Sigmoid colon (tissue), 7 donors: ENCODE measurements around the gene MPPE1. TPM values are rescaled to one million over a fixed set of nuclear protein-coding genes. Genes with fewer than 3 reads are reported as not detected.
"Not testable (repeated sequence)": the region's sequence is repeated elsewhere in the genome, so short reads cannot be mapped to it uniquely, and the experiment has no call there.

ENCODE experiments used
- DNase-seq: peaks from one replicate; pipeline ENCODE4 v3.0.0-alpha.2; 2019
- H3K27ac ChIP-seq, 4 donors: fragments of 200-600 bp; sonication (generic); one replicate each; pipeline ENCODE4 v1.5.1; 2016 to 2019; ENCODE audit warnings: mild to moderate bottlenecking in 1 of 4
- H3K27me3 ChIP-seq, 3 donors: fragments of 200-600 bp; sonication (generic); one replicate each; pipeline ENCODE4 v1.5.1; 2019; ENCODE audit warnings: mild to moderate bottlenecking in 1 of 3
- H3K36me3 ChIP-seq, 4 donors: fragments of 200-600 bp; sonication (generic); one replicate each; pipeline ENCODE4 v1.5.1; 2016 to 2019
- H3K4me1 ChIP-seq, 4 donors: fragments of 200-600 bp; sonication (generic); one replicate each; pipeline ENCODE4 v1.5.1; 2017 to 2019
- H3K4me3 ChIP-seq, 4 donors: fragments of 200-600 bp; sonication (generic); one replicate each; pipeline ENCODE4 v1.5.1; 2017 to 2019; ENCODE audit warnings: mild to moderate bottlenecking in 2 of 4, moderate library complexity in 1 of 4
- H3K9me3 ChIP-seq, 4 donors: fragments of 200-600 bp in 3 of 4; sonication (generic) in 3 of 4; one replicate each; pipeline versions ENCODE4 v1.5.1 to v1.6.1; 2013 to 2019
- EP300 ChIP-seq, 4 donors: sonication (generic); formaldehyde crosslinking; IDR thresholded peaks; one replicate each; pipeline ENCODE4 v1.6.1; 2017; ENCODE audit warnings: antibody characterized with exemption in 4 of 4
- POLR2A ChIP-seq, 2 donors: fragments of 450-650 bp; IDR thresholded peaks; one replicate each; pipeline ENCODE4 v1.6.1; 2016; ENCODE audit warnings: antibody characterized with exemption in 2 of 2, mild to moderate bottlenecking in 2 of 2, moderate library complexity in 2 of 2
- POLR2AphosphoS5 ChIP-seq, 4 donors: sonication (generic); formaldehyde crosslinking; IDR thresholded peaks; one replicate each; pipeline ENCODE4 v1.6.1; 2017; ENCODE audit warnings: antibody characterized with exemption in 4 of 4
- WGBS, 2 donors: extraction: QIAGEN DNeasy Blood & Tissue Kit; methylation state at CpG; one replicate each; pipeline ENCODE4 v1.1.7; 2013; 5-methylcytosine and 5-hydroxymethylcytosine counted together
- intact Hi-C: fragments of 100-400 bp; cut with DNase I; formaldehyde crosslinking; loops from one replicate; pipeline ENCODE4 v1.15.1; 2023
- polyA plus RNA-seq, 3 donors: library from polyadenylated mRNA; stranded (reverse); fragments of 200-250 nt; gene quantifications; one replicate each; pipeline ENCODE4 v1.2.3, GENCODE V29; 2013
- total RNA-seq, 4 donors: library from RNA; depleted of rRNA; stranded (reverse); fragments of >200 nt; gene quantifications; one replicate each; pipeline ENCODE4 v1.1.0, GENCODE V29; 2016
- TF ChIP-seq, protein P1 (sequence below), 4 experiments: fragments of 450-650 bp in 3 of 4; fragments of 200-600 bp in 1 of 4; IDR thresholded peaks; one replicate each; pipeline ENCODE4 v1.5.1; 2016 to 2019; ENCODE audit warnings: antibody characterized with exemption in 4 of 4, mild to moderate bottlenecking in 3 of 4, moderate library complexity in 2 of 4
- donor health status: healthy with polysubstance abuse.
- donor health status: Bipolar disorder and iron deficiency.
- donor health status: healthy.

The MPPE1 gene
- total and polyA plus RNA-seq, 7 donors: 16.4 to 34.6 (median 23.5) TPM

DNA sequence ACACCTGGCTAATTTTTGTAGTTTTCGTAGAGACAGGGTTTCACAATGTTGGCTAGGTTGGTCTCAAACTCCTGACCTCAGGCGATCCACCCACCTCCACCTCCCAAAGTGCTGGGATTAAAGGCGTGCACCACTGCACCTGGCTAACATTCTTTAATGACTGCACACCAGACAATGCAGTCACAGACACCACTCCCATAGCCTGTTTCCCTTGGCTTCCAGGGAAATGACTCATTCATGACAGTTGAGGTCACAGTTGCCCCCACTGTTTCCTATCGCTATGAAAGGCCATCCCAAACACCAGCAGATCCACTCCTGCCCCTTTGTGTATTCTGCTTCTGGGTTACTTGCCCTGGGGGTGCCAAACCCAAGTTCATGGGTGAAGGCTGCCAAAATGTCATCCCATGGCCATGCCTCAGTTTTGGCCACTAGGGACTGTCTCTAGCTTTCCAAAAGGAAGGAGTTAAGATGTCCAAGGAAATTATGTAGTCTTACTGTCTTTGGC lies 48.2 kb downstream of the MPPE1 start:
- 36 to 70% methylated on average over 4 of the region's 4 CpGs for WGBS, 2 donors
- TF ChIP-seq POLR2AphosphoS5 (IDR thresholded peaks at IDR 0.05) (peak in 1 of 4 donors; percentile 13), POLR2A (IDR thresholded peaks at IDR 0.05) (no peak)
- intact Hi-C loops: loop anchor here (2.0 to 10.0 kb wide), 5 partner anchors 47 to 795 kb away; partner anchors contain the start of genes GNAL, IMPA2 and SPIRE1
- Histone ChIP-seq H3K27ac (no peak overlapping the region), H3K36me3 (peaks cover 0 to 4% (median 0%) of the 10 kb centered on the region in 4 donors), H3K4me3 (no peak overlapping the region), H3K27me3 (no peaks in the 10 kb centered on the region), H3K9me3 (no peaks in the 10 kb centered on the region), H3K4me1 (peaks cover 0 to 20% (median 19%) of the 10 kb centered on the region in 4 donors)
- no peak for DNase-seq

DNA sequence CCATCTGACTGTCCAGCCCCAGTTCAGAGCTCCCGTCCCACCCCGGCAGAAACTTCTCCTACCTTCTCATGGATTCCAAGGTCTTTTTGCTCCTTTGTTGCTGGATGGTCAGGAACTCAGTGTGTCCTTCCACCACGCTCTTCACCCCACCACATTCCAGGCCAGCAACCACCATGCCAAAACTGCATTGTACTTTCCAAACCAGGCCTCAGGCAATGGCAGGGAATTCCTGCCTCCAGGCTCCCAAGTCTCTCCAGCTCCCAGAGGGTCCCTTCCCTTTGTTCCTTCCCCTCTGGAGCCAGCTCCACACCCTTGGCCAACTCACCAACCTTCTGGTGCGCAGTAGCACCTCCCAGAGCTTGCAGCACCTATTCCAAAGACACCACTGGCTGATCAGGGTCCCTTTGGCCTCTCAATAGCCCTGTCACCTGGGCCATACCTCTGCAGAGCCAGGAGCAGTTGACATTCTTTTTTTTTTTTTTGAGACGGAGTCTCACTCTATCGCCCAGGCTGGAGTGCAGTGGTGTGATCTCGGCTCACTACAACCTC lies 48.8 kb downstream of the MPPE1 start:
- WGBS, 2 donors: 96 to 97% methylated on average over 7 of the region's 7 CpGs
- TF ChIP-seq POLR2AphosphoS5 (IDR thresholded peaks at IDR 0.05) (no peak), EP300 (IDR thresholded peaks at IDR 0.05) (no peak)
- TF ChIP-seq, protein P1, sequence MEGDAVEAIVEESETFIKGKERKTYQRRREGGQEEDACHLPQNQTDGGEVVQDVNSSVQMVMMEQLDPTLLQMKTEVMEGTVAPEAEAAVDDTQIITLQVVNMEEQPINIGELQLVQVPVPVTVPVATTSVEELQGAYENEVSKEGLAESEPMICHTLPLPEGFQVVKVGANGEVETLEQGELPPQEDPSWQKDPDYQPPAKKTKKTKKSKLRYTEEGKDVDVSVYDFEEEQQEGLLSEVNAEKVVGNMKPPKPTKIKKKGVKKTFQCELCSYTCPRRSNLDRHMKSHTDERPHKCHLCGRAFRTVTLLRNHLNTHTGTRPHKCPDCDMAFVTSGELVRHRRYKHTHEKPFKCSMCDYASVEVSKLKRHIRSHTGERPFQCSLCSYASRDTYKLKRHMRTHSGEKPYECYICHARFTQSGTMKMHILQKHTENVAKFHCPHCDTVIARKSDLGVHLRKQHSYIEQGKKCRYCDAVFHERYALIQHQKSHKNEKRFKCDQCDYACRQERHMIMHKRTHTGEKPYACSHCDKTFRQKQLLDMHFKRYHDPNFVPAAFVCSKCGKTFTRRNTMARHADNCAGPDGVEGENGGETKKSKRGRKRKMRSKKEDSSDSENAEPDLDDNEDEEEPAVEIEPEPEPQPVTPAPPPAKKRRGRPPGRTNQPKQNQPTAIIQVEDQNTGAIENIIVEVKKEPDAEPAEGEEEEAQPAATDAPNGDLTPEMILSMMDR (IDR thresholded peaks at IDR 0.05): no peak
- no peak overlapping the region for H3K4me3 ChIP-seq
- H3K36me3 ChIP-seq: peaks cover 0 to 8% (median 0%) of the 10 kb centered on the region in 4 donors
- peaks cover 0 to 24% (median 20%) of the 10 kb centered on the region in 4 donors for H3K4me1 ChIP-seq
- DNase-seq: no peak
- peak overlapping the region in 3 of 4 donors; percentile 6 to 99 (median 86) for H3K27ac ChIP-seq
- H3K27me3 ChIP-seq: no peaks in the 10 kb centered on the region
- intact Hi-C loops: loop anchor here (2.0 to 10.0 kb wide), 5 partner anchors 47 to 795 kb away; partner anchors contain the start of genes GNAL, IMPA2 and SPIRE1
- no peaks in the 10 kb centered on the region for H3K9me3 ChIP-seq

DNA sequence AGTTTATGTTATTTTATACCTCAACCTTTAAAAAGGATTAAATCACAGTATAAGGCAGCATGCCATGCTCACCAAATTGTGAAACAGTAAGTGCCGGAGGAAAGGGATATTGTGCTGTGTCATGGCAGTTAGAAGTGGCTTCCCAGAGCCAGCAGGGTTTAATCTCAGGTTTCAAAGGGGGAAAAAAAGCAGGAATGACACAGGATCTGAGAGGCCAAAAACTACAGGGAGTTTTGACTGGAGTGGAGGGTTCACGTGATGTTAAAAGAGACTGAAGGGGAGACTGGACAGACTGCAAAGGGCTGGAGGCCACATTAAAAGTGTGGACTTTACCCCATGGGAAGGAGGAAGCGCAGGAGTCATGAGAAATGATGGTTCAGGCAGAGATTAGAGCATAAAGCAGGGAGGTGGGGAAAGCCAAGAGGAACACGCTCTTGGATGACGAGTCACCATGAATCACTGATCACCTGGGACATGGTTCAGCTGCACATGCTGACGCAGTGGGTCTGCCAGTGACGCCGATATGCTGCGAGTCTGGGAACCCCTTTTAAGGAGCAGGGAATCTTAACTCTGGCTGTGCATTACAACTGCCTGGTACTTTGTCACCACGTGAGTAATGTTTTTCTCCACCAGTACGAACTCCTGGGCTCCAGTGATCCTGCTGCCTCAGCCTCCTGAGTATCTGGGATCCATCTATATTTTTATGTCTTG lies 50.8 kb downstream of the MPPE1 start:
- Histone ChIP-seq H3K9me3 (no peaks in the 10 kb centered on the region), H3K27me3 (no peaks in the 10 kb centered on the region), H3K4me3 (peak overlapping the region in 2 of 4 donors; percentile 14 to 15), H3K36me3 (peaks cover 0 to 8% (median 0%) of the 10 kb centered on the region in 4 donors), H3K4me1 (peaks cover 0 to 42% (median 38%) of the 10 kb centered on the region in 4 donors), H3K27ac (peak overlapping the region; percentile 81 to 99 (median 84))
- TF ChIP-seq, protein P1 (IDR thresholded peaks at IDR 0.05): no peak
- TF ChIP-seq POLR2AphosphoS5 (IDR thresholded peaks at IDR 0.05): peak; percentile 65 to 88 (median 79)
- TF ChIP-seq EP300 (IDR thresholded peaks at IDR 0.05): peak; percentile 89 to 96 (median 95)
- TF ChIP-seq POLR2A (IDR thresholded peaks at IDR 0.05): no peak
- 10 to 50% methylated on average over 11 of the region's 11 CpGs for WGBS, 2 donors
- peak; percentile 95 for DNase-seq
- intact Hi-C loops: loop anchor here (5.0 to 10.0 kb wide), 4 partner anchors 127 to 797 kb away; partner anchors contain the start of genes GNAL, IMPA2 and SPIRE1

DNA sequence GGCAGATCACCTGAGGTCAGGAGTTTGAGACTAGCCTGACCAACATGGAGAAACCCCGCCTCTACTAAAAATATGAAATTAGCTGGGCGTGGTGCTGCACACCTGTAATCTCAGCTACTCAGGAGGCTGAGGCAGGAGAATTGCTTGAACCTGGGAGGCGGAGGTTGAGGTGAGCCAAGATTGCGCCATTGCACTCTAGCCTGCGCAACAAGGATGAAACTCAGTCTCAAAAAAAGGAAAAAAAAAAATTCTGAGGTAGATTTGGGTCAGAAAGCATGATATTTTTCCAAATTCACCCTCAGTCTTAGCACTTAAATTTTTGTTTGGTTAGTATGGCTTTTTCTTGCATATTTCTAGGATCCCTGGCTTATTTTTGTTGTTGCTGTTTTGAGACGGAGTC lies 53.6 kb downstream of the MPPE1 start:
- H3K4me3 ChIP-seq, H3K27me3 ChIP-seq, H3K9me3 ChIP-seq, H3K36me3 ChIP-seq, DNase-seq: not testable (repeated sequence)
- Histone ChIP-seq H3K27ac (peak overlapping the region in 2 of 4 donors; percentile 86 to 99), H3K4me1 (peaks cover 0 to 53% (median 44%) of the 10 kb centered on the region in 4 donors)
- 65 to 94% methylated on average over 6 of the region's 6 CpGs for WGBS, 2 donors
- intact Hi-C loops: loop anchor here (5.0 to 10.0 kb wide), 7 partner anchors 122 to 1093 kb away; partner anchors contain the start of genes CEP76, IMPA2, PSMG2 and SEH1L

DNA sequence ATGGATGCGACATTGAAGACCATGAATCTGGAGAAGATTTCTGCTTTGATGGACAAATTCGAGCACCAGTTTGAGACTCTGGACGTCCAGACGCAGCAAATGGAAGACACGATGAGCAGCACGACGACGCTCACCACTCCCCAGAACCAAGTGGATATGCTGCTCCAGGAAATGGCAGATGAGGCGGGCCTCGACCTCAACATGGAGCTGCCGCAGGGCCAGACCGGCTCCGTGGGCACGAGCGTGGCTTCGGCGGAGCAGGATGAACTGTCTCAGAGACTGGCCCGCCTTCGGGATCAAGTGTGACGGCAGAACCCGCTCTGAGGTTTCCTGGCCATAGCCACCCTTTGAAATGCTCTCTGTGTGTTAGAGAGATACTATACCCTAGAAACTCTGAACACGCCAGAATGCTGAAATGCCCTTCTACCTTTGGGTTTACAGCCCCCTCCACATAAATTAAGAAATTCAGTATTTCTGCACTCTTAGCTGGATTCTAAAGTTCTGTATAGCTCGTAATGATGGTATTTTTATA lies 56.2 kb downstream of the MPPE1 start:
- WGBS, 2 donors: 0 to 1% methylated on average over 23 of the region's 23 CpGs
- no peaks in the 10 kb centered on the region for H3K9me3 ChIP-seq
- H3K27ac ChIP-seq: peak overlapping the region; percentile 93 to 99 (median 94)
- no peak for DNase-seq
- H3K36me3 ChIP-seq: peaks cover 0 to 8% (median 0%) of the 10 kb centered on the region in 4 donors
- H3K4me3 ChIP-seq: peak overlapping the region; percentile 72 to 94 (median 88)
- H3K27me3 ChIP-seq: no peaks in the 10 kb centered on the region
- intact Hi-C loops: loop anchor here (5.0 to 10.0 kb wide), 7 partner anchors 120 to 1095 kb away; partner anchors contain the start of genes CEP76, IMPA2, PSMG2 and SEH1L
- H3K4me1 ChIP-seq: peaks cover 0 to 40% (median 32%) of the 10 kb centered on the region in 4 donors
- no peak for TF ChIP-seq EP300 (IDR thresholded peaks at IDR 0.05)
- no peak for TF ChIP-seq POLR2A (IDR thresholded peaks at IDR 0.05)
- TF ChIP-seq, protein P1 (IDR thresholded peaks at IDR 0.05): no peak
- TF ChIP-seq POLR2AphosphoS5 (IDR thresholded peaks at IDR 0.05): no peak
